Smooth muscle cell (in vitro differentiated cells): ENCODE results near the gene HIF1A. TPM values are rescaled to one million over a fixed set of nuclear protein-coding genes. Genes with fewer than 3 reads are reported as not detected.
A peak's percentile ranks its signal among the peaks of the same experiment; 100 is the strongest.

Experiments used
- DNase-seq: peaks from one replicate; lab custom pipeline; 2025; ENCODE audit not compliant: unreplicated experiment; lab: John Stamatoyannopoulos, UW
- H2AFZ ChIP-seq: fragments of 200-600 bp; sonication (generic); 2 replicates; pipeline ENCODE4 v1.6.0; 2016; ENCODE audit warnings: antibody characterized with exemption, low read depth, mild to moderate bottlenecking
- H3F3A ChIP-seq: fragments of 200-600 bp; sonication (generic); 2 replicates; pipeline ENCODE4 v1.6.0; 2017; ENCODE audit warnings: antibody characterized with exemption, low read depth
- H3K27ac ChIP-seq: fragments of 200-600 bp; sonication (generic); 2 replicates; pipeline ENCODE4 v1.5.1; 2016; ENCODE audit warnings: low read depth, mild to moderate bottlenecking
- H3K27me3 ChIP-seq: fragments of 200-600 bp; sonication (generic); 2 replicates; pipeline ENCODE4 v1.6.1; 2016; ENCODE audit warnings: low read depth, mild to moderate bottlenecking
- H3K36me3 ChIP-seq: fragments of 200-600 bp; sonication (generic); 2 replicates; pipeline ENCODE4 v1.5.1; 2016; ENCODE audit warnings: low read depth
- H3K4me1 ChIP-seq: fragments of 200-600 bp; sonication (generic); 2 replicates; pipeline ENCODE4 v1.5.1; 2016; ENCODE audit warnings: low read depth
- H3K4me2 ChIP-seq: fragments of 200-600 bp; sonication (generic); 2 replicates; pipeline ENCODE4 v1.6.0; 2016; ENCODE audit warnings: mild to moderate bottlenecking
- H3K4me3 ChIP-seq: fragments of 200-600 bp; sonication (generic); 2 replicates; pipeline ENCODE4 v1.5.1; 2016; ENCODE audit warnings: mild to moderate bottlenecking
- H3K79me2 ChIP-seq: fragments of 200-600 bp; sonication (generic); 2 replicates; pipeline ENCODE4 v1.6.0; 2016; ENCODE audit warnings: low read depth, mild to moderate bottlenecking
- H3K9ac ChIP-seq: fragments of 200-600 bp; sonication (generic); 2 replicates; pipeline ENCODE4 v1.6.0; 2016; ENCODE audit warnings: low read depth
- H3K9me3 ChIP-seq: fragments of 200-600 bp; sonication (generic); replicated peaks from 2 replicates; pipeline ENCODE4 v1.5.1; 2016; ENCODE audit warnings: low read depth
- H4K20me1 ChIP-seq: fragments of 200-600 bp; sonication (generic); 2 replicates; pipeline ENCODE4 v1.6.0; 2016; ENCODE audit warnings: low read depth
- WGBS: methylation state at CpG from one replicate; pipeline ENCODE4 v1.1.7; 2016; ENCODE audit warnings: low lambda C conversion rate; 5-methylcytosine and 5-hydroxymethylcytosine counted together
- polyA plus RNA-seq: library from polyadenylated mRNA; unstranded; fragments of >200 nt; fragmentation: Nextera tagmentation; extraction: Ambion mirVana; gene quantifications from 2 replicates; pipeline ENCODE4 v1.2.1, GENCODE V29; 2016
- total RNA-seq: library from RNA; depleted of rRNA; stranded (reverse); fragments of >200 nt; gene quantifications from 2 replicates; pipeline ENCODE4 v1.2.3, GENCODE V29; 2014
- TF ChIP-seq, protein P1 (sequence below): fragments of 200-600 bp; sonication (generic); IDR thresholded peaks from 2 replicates; pipeline ENCODE4 v1.5.1; 2017; ENCODE audit warnings: borderline replicate concordance, mild to moderate bottlenecking, antibody characterized with exemption; ENCODE audit not compliant: insufficient read depth, poor library complexity, severe bottlenecking

The HIF1A gene
- total and polyA plus RNA-seq, 2 experiments from 2014 or later = 140 to 376 TPM

GRCh38 chr14:61764342-61765122 lies 69.2 kb downstream of the HIF1A start:
- Histone ChIP-seq H3K4me1 (peaks cover 36% of the 10 kb centered on the region), H3K79me2 (peaks cover 36% of the 10 kb centered on the region), H4K20me1 (no peaks in the 10 kb centered on the region), H3K9me3 (no peaks in the 10 kb centered on the region), H3K27me3 (no peaks in the 10 kb centered on the region), H3K27ac (no peak overlapping the region), H3K36me3 (peaks cover 8% of the 10 kb centered on the region), H3F3A (no peaks in the 10 kb centered on the region), H3K4me2 (peak overlapping the region; percentile 90), H3K4me3 (peak overlapping the region; percentile 84), H3K9ac (no peak overlapping the region), H2AFZ (no peak overlapping the region)
- no peak for DNase-seq
- WGBS = 79% methylated on average over 5 of the region's 5 CpGs
- TF ChIP-seq, protein P1, sequence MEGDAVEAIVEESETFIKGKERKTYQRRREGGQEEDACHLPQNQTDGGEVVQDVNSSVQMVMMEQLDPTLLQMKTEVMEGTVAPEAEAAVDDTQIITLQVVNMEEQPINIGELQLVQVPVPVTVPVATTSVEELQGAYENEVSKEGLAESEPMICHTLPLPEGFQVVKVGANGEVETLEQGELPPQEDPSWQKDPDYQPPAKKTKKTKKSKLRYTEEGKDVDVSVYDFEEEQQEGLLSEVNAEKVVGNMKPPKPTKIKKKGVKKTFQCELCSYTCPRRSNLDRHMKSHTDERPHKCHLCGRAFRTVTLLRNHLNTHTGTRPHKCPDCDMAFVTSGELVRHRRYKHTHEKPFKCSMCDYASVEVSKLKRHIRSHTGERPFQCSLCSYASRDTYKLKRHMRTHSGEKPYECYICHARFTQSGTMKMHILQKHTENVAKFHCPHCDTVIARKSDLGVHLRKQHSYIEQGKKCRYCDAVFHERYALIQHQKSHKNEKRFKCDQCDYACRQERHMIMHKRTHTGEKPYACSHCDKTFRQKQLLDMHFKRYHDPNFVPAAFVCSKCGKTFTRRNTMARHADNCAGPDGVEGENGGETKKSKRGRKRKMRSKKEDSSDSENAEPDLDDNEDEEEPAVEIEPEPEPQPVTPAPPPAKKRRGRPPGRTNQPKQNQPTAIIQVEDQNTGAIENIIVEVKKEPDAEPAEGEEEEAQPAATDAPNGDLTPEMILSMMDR = no peak

DNA sequence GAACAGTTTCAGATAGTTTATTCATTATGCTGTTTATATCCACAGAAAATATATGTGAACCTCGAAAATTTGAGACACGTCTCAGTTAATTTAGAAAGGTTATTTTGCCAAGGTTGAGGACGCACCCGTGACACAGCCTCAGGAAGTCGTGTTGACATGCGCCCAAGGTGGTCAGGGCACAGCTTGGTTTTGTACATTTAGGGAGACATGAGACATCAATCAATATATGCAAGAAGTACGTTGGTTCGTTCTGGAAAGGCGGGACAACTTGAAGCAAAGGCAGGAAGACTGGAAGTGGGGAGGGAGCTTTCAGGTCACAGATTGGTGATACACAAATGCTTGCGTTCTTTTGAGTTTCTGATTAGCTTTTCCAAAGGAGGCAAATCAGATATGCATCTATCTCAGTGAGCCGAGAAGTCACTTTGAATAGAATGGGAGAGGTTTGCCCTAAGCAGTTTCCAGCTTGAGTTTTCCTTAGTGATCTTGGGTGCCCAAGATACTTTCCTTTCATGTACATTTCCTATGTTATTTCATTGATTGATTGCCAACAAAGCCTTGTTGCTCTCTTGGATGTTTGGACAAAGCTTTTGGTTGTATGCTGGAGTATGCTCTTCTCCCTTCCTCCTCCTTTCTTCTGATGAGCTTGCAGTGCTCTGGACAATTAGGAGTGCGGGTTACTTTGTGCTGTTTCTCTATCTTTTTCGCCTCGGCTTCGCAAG lies 70.1 kb downstream of the HIF1A start:
- peaks cover 36% of the 10 kb centered on the region for H3K4me1 ChIP-seq
- H3K79me2 ChIP-seq = peaks cover 36% of the 10 kb centered on the region
- no peaks in the 10 kb centered on the region for H3F3A ChIP-seq
- DNase-seq = no peak
- no peak overlapping the region for H2AFZ ChIP-seq
- peaks cover 8% of the 10 kb centered on the region for H3K36me3 ChIP-seq
- H3K4me3 ChIP-seq = peak overlapping the region; percentile 3
- TF ChIP-seq, protein P1 = no peak
- WGBS = 52% methylated on average over 15 of the region's 15 CpGs
- H4K20me1 ChIP-seq = no peaks in the 10 kb centered on the region
- H3K27ac ChIP-seq = no peak overlapping the region
- H3K9ac ChIP-seq = no peak overlapping the region
- H3K27me3 ChIP-seq = no peaks in the 10 kb centered on the region
- H3K9me3 ChIP-seq = no peaks in the 10 kb centered on the region
- H3K4me2 ChIP-seq = peak overlapping the region; percentile 90

DNA sequence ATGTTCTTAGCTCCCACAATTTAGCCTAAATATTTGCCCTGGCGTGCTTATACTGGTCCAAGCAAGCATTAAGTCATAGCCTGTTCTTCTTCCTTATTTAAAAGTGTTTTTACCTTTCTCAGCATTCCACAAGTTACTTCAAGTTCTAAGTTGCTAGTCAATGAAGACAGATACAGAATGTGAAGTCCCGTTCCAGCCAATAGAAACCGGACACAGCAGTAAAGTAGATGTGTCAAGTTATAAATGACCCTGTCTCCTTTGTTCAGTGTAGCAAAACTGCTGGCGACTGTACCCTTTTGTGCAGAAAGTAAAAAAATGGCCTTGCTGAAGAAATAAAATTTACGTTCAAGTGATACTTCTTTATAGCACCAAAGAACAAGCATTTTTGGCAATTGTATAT lies 70.8 kb downstream of the HIF1A start:
- no peak overlapping the region for H3K4me3 ChIP-seq

More for the DNA sequence above, 70.8 kb downstream of the HIF1A start:
- TF ChIP-seq, protein P1 = no peak
- H3K36me3 ChIP-seq = peaks cover 8% of the 10 kb centered on the region
- DNase-seq = no peak
- H3F3A ChIP-seq = no peaks in the 10 kb centered on the region
- peaks cover 36% of the 10 kb centered on the region for H3K79me2 ChIP-seq
- no peaks in the 10 kb centered on the region for H3K9me3 ChIP-seq
- H2AFZ ChIP-seq = no peak overlapping the region
- WGBS = 84% methylated on average over 5 of the region's 5 CpGs
- peaks cover 36% of the 10 kb centered on the region for H3K4me1 ChIP-seq
- H3K27me3 ChIP-seq = no peaks in the 10 kb centered on the region
- no peak overlapping the region for H3K27ac ChIP-seq
- no peak overlapping the region for H3K9ac ChIP-seq
- H3K4me2 ChIP-seq = peak overlapping the region; percentile 90
- no peaks in the 10 kb centered on the region for H4K20me1 ChIP-seq
